HG03095 (cell line): ENCODE data around the gene ECE2.

Experiments
- ATAC-seq: cut with Tn5 transposase; IDR thresholded peaks from one replicate; pipeline ENCODE4 v1.9.1; 2021; ENCODE audit warnings: moderate library complexity; ENCODE audit not compliant: unreplicated experiment

Gene ECE2

DNA sequence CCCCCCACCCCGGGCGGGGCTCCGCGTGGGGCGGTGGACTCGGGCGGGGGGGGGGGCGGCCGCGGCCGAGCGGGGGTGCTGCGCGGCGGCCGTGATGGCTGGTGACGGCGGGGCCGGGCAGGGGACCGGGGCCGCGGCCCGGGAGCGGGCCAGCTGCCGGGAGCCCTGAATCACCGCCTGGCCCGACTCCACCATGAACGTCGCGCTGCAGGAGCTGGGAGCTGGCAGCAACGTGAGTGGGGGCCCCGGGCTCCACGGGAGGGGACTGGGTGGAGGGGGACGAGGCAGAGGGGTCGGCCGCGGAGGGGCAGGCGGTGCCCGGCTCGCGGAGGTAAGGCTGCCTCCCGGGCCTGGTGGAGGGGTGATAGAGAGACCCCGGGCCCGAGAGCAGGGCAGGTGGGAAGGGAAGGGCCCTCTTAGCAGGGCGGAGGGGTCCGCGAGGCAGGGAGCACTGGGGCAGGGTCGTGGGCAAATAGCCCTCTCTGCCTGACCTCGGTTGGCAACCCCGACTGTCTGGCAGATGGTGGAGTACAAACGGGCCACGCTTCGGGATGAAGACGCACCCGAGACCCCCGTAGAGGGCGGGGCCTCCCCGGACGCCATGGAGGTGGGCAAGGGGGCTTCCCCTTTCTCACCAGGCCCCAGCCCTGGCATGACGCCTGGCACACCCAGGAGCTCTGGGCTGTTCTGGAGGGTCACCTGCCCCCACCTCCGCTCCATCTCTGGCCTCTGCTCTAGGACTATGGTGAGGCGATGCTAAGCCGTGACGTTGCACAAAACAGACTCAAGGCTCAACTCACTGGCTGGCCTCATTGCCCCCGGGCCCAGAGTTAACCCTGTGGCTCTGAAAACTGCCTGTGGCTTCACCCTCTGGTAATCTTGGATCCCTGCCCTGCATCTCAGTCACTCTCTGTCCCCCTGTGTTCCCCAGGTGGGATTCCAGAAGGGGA lies at the start of gene ECE2:
TSS of gene ECE2 (plus strand) at position 62 of the 950 bp plus-strand sequence. CDS start at position 194, 132 bp downstream.
- no peak for ATAC-seq

DNA sequence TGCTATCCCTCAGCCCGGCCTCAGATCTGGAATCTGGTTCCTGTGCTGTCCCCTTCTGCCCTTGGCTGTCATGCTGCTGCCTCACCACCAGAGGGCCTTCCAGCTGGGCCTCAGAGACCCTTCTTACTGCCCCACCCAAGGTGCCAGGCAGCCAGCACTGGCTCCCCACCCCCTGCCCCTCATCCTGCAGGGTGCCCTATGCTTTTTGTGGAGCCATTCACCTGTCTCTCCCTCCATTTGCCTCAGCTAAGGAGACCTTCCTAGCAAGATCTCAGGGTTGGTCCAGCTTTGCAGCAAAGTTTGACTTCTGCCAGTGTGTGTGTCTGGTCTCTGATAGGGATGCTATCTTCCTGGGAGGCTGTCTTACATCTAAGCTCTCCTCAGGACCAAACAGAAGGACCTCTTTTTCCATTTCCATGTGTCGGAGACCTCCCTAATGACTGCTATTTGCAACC lies 48.3 kb upstream of the ECE2 start:
- no peak for ATAC-seq

DNA sequence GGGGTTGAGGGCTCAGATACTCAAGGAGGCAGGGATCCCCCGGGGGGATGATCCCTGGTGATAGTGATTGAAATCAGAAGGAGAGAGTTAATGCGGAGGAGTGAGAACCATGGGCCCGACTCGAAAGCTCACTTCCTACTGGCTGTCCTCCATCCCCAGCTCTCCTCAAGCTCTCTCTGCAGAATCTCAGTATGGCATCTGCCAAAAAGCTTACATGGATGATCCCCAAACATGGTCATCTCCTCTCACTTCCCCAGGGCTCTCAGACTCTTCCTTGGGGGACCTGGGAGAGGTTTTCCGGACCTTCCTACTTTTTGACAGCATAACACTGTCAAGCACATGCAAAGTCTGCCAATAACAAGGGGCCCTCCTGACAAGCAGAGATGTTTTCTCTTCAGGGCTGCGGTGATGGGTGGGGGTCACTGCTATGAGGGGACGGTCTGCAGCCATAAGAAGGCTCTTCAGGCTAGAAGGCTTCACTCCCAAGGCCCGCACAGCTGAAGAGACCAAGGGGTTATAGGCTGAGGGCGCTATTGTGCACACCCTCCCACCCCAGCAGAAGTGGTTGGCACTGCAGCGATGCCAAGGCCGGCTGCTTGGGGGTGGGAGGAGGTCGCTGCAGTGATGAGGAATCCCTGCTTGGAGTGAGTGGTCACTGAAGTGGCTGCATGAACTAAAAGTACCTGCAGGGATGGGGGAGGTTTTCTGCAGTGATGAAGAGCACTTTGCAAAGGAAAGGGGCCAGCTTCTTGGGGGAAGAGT lies 47.3 kb upstream of the ECE2 start:
- ATAC-seq: no peak

DNA sequence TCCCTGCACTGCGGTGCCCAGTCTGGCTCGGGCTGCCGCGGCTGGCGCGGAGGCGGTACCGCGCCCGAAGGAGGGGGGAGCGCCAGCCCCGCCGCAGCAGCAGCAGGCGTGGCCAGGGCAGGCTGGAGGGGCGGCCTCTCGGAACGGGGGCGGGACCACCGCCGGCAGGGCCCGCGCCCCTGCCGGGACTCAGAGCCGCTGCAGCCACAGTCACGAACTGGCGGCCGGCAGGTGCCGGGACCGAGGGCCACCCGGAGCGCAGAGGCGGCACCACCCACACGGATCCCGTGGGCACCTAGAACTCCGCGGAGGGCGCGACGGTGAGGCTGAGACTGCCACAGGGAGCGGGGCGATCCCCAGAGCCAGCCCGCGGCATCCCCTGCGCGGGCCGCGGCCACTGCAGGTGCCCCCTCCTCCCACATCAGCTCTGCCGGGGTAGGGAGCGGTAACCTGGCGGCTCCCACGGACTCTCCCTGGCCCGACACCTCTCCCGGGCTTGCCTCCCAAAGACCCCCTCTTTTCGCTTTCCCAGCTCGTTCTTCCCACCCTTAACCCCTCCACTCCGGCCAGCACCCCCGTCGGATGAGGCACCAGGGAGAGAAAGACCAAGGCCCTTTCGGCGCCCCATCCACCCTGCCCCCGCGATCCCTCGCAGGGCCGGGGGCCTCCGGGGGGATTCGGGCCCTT lies 46.3 kb upstream of the ECE2 start, which contains the start of gene VWA5B2:
TSS of gene VWA5B2 (plus strand) at position 192 of the 687 bp plus-strand sequence. CDS start 944 bp downstream, outside the sequence.
- peak; percentile 78 for ATAC-seq

DNA sequence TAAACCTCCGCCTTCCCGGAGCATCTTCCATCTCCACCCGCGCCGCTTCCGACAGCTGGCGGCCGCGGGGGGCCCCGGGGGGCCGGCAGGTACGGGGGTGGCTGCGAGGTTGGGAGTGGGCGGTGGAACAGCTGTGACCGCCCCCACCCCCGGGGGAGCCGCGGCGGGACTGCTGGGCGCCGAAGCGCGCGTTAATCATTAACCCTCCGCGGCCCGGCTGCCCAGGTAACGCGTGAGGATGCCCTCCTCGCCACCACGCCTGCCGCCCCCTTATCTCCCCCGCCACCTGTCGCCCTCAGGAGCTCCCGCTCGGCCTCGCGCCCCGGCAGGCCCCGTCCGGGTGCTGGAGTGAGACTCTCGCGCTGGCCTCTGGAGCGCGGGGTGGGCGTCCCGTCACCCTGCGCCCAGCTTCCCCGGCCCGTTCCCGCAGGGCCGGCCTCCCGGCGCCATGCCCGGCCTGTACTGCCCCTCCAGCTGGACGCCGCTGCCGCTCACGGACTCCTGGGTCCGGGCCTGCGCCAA lies 45.7 kb upstream of the ECE2 start:
- no peak for ATAC-seq

DNA sequence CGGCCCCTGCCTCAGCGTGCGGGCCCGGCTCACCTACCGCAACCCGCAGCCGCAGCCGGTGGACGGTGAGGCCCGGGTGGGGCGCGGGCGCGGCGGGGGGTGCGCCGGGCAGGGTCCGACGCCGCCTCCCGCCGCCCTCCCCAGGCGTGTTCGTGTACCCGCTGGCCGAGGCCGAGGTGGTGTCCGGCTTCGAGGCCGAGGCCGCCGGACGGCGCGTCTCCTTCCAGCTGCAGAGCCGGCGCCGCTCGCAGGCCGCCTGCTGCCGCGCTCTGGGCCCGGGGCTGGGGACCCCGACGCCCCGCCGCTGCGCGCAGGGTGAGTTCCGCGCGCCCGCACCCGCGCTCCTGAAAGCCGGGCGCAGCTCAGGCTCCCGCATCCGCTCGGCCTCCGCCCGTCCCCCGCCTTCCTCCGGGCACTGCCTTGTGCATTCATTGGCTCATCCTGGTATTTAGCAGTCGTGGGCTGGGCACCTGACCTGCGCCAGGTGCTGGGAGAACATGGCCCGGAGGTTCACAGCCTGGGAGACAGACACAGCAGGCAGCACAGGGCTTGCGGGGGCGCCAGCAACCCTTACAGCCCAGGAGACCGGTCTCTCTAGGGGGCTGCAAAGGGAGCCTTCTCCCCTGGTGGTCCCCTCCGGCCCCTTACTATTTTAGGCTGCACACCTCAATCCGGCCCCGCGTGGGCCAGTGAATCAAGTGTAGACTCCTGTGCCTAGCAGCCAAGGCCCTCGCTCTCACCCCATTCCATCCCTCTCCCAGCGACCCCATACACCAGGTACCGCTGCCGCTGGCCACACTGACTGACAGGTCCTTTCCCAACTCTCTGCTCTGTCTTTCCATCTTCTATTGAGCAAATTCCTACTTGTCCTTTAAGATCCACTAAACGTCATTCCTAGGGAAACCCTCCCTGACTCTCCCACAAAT lies 45.0 kb upstream of the ECE2 start:
- ATAC-seq: no peak

DNA sequence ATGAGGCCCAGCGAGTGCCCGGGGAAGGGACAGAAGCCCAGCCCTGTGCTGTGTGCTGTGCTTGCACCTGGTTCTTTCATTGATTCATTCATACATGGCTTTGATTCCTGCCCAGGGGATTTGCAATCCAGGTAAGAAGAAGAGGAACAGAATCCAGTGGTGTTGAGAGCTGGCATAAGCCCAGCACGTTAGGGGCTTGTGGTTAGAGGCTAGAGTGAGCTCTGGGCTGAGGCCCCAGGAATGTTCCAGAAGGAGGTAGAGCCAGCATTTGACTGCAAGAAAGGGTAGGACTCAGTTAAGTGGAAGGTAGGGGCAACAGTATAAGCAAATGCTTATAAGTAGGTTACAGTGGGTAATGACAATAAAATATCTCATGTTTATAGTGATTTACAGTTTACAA lies 44.2 kb upstream of the ECE2 start:
- no peak for ATAC-seq

DNA sequence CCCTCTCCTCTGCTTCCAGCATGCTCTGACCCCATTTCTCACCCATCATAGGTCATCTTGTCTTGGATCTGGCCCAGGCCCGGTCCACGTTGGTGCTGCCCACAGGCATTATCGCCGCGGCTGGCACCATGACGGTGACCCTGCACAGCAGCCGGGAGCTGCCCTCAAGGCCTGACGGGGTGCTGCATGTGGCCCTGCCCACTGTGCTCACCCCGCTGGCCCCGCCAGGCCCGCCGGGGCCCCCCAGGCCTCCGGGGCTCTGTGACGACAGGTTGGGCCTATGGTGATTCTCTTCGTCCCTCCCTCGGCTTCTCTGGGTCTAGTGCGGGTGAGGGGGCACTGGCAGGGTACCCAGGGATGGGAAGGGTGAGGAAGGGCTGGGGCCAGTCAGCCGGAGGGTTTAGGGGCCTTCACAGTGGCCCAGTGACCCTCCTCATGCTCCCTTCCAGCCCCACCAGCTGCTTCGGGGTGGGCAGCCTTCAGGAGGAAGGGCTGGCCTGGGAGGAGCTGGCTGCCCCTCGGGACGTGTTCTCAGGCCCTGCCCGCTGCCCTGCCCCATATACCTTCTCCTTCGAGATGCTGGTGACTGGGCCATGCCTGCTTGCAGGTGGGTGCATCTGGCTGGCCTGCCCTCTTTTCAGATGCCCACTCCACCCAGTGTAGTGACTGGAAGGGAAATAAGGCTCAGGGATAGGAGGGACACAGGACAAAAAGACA lies 42.5 kb upstream of the ECE2 start:
- ATAC-seq: no peak

DNA sequence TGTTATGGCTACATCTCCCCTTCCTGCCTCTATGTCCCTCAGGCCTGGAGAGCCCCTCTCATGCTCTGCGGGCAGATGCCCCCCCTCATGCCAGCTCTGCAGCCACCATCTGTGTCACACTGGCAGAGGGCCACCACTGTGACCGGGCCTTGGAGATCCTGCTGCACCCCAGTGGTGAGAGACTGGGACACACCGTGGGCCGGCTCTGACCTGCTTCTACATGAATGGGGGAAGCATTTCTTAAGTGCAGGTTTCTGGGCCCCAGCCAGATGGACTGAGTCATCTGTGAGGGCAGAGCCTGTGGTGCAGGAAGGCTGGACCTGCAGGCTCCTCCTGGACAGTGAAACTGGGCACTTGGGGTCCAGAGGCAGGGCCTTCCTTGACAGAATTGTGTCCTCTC lies 41.6 kb upstream of the ECE2 start:
- ATAC-seq: no peak

DNA sequence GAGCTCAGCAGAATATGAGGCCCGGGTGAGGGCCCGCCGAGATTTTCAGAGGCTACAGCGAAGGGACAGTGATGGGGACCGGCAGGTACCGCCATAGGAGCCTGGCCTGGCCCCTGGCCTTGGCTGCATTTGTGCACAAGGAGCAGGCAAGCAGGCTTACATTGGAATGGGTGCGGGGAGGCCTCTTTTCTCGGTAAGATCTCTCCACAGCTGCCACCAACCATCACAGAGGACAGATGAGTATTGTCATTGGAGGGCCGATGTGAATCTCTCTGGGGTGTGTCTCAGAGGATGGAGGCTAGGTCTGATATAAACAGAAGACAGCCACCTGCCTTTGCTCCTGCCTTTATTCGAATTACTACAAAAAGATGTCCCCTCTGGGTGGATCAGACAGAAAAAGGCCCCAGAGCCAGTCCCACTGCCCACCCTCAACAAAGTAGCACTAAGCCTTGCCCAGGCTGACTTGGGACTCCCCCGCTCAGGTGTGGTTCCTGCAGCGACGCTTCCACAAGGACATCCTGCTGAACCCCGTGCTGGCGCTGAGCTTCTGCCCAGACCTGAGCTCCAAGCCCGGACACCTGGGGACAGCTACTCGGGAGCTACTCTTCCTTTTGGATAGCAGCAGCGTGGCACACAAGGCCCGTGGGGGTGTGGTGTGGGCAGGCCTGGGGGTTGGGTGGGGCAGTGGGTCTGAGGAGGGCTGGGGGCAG lies 41.0 kb upstream of the ECE2 start:
- no peak for ATAC-seq

DNA sequence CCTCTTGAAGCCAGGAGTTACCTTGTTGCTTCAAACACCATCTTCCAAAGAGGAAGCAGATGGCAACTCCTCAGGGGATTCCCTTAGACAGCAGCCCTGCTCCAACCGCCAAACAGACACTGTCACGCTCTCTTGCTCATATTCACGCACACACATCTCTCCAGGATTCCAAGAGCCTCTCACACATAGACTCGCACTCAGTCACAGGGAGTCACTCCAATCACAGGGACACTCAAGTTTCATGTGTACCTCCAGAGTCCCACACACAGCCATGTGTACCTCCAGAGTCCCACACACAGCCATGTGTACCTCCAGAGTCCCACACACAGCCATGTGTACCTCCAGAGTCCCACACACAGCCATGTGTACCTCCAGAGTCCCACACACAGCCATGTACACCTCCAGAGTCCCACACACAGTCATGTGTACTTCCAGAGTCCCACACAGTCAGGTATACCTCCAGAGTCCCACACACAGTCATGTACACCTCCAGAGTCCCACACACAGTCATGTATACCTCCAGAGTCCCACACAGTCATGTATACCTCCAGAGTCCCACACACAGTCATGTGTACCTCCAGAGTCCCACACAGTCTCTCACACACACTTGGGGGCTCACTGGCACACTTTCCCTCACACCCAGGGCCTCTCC lies 40.3 kb upstream of the ECE2 start:
- ATAC-seq: no peak

DNA sequence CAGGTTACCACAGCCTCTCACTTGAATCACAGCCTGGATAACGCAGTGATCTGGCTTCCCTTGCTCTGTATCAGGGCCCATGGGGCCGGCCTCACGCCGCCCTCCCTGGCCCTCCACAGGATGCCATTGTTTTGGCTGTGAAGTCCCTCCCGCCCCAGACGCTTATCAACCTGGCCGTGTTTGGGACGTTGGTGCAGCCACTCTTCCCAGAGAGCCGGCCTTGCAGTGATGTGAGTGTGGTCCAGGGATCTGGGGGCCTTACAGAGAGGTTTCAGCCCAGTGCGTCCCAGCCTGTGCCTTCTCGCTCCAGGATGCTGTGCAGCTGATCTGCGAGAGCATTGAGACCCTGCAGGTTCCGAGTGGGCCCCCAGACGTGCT lies 39.8 kb upstream of the ECE2 start:
- no peak for ATAC-seq

DNA sequence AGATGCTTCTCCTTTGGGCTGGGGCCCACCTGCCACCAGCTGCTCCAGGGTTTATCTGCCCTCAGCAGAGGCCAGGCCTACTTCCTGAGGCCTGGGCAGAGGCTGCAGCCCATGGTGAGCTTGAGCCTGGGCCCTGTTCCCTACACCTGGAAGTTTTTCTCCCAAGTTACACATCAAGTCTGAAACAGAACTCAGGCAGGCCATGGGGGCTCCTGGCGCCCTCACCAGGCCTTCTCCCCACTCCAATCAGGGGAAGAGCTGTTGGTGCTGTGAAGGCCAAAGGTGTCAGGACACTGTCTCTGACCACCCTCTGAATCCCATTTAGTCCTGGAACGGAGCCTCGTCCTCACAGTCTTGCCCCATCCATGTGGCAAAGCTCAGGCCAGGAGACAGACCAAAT lies 39.2 kb upstream of the ECE2 start:
- ATAC-seq: no peak

DNA sequence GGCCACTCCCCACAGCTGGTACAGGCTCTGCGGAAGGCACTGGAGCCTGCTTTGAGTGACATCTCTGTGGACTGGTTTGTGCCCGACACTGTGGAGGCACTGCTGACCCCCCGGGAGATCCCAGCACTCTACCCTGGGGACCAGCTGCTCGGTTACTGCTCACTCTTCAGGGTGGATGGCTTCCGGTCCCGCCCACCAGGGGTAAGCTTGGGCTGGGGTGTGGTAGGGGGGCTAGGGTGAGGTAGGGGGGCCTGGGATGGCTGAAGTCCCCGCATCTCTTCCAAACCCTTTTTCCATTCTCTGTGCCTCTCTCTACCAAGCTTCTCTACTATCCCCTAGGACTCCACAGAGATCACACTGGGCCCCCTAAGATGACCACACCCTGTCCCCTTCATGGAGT lies 38.6 kb upstream of the ECE2 start:
- no peak for ATAC-seq

DNA sequence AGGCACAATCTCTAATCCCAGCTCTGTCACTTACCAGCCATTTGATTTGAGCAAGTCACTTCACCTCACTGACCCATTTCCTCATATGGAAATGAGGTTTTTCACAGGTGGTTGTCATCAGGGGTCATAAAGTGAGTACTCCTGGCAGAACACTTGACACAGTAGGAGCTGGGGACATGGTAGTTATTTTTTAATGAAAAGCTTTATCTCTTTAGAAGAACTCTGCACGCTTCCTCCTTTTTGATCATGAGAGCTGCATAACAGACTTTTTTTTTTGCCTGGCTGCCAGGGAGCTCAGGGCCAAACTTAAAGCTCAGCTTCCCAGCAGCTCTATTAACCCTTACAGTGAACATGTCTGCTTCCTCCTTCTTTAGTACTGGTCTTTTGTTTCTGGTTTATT lies 38.0 kb upstream of the ECE2 start:
- ATAC-seq: no peak

DNA sequence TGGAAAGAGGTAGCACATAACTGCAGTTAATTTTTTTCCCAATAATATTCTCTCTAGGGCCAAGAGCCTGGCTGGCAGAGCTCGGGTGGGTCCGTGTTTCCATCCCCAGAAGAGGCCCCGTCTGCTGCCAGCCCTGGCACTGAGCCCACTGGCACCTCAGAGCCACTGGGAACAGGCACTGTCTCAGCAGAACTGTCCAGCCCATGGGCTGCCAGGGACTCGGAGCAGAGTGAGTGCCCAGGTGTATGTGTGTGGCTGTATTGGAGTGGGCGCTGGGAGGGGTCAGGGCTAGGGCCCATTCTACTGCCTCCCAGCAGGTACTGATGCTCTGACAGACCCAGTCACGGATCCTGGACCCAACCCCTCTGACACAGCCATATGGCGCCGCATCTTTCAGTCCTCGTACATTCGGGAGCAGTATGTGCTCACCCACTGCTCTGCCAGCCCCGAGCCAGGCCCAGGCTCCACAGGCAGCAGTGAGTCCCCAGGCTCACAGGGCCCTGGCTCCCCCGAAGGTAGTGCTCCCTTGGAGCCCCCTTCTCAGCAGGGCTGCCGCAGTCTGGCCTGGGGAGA lies 37.5 kb upstream of the ECE2 start:
- ATAC-seq: no peak

DNA sequence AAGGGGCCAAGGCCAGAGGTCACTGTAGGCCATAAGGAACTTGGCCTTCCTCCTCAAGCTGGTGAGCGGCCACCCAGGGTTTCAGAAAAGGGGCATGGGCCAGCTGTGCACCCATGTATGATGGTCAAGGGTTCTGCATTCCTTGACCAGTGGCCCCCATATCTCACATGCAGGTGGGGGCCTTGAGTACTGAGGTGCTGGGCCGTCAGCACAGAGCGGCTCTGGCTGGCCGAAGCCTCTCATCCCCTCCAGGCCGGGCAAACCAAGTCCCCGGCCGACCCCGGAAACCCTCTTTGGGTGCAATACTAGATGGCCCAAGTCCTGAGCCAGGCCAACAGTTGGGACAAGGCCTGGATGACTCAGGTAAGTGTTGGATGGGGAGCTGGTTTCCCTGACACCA lies 36.6 kb upstream of the ECE2 start:
- no peak for ATAC-seq

DNA sequence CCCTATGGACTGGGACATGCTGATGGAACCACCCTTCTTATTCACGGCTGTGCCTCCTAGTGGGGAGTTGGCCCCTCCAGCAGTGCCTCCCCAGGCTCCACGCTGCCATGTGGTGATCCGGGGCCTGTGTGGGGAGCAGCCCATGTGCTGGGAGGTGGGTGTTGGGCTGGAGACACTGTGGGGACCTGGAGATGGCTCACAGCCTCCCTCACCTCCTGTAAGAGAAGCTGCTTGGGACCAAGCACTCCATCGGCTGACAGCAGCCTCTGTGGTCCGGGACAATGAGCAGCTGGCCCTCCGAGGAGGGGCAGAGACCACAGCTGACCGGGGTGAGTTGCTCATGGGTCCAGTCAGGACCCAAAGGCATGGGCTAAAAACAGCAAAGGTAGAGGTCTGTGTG lies 36.1 kb upstream of the ECE2 start:
- no peak for ATAC-seq
